HepG2 (cell line): ENCODE data around the gene GADL1. TPM values are rescaled to one million over a fixed set of nuclear protein-coding genes. Genes with fewer than 3 reads are reported as not detected.

ENCODE experiments used
- ATAC-seq: fragments of 200-7000 bp; cut with Tn5 transposase; 3 replicates; pipeline ENCODE4 v1.9.1; 2020; ENCODE audit warnings: mild to moderate bottlenecking, moderate library complexity
- BruUV-seq: library from RNA; stranded (reverse); fragments of 400-500 nt; replicated peaks from 2 replicates; lab custom pipeline; 2021; lab: Mats Ljungman, UMichigan
- CTCF ChIA-PET: fragments of 300-600 bp; formaldehyde crosslinking; extraction: SDS; loops from one replicate; lab custom pipeline; 2021; ENCODE audit warnings: low total read pairs, inconsistent platforms, low intra/inter-chr PET ratio; lab: Yijun Ruan, JAX
- POLR2A ChIA-PET: fragments of 350-600 bp; sonication (Branson Sonifier 250); formaldehyde crosslinking; loops from one replicate; lab custom pipeline; 2020; ENCODE audit warnings: antibody characterized with exemption, inconsistent platforms; lab: Yijun Ruan, JAX
- DNase-seq: peaks from one replicate; pipeline ENCODE4 v3.0.0-alpha.2; 2015; ENCODE audit warnings: low spot score
- FAIRE-seq: peaks from 3 replicates; lab custom pipeline; 2011; peaks lifted over from hg19 to GRCh38; lab: Jason Lieb, UNC
- H2AFZ ChIP-seq: one replicate; pipeline ENCODE4 v1.6.1; 2011; ENCODE audit warnings: low read length, inconsistent platforms
- H3K27ac ChIP-seq: fragments of 300-600 bp; 3 replicates; pipeline ENCODE4 v1.8.0; 2011; ENCODE audit warnings: mixed run types, mild to moderate bottlenecking, mixed read lengths, low read length, inconsistent platforms; ENCODE audit not compliant: insufficient read depth; ENCODE audit errors: extremely low read length
- H3K27me3 ChIP-seq, 2 experiments: fragments of 200-600 bp in 1 of 2; 2 replicates in 1 of 2; 3 replicates in 1 of 2; pipeline versions ENCODE4 v1.6.0 to v1.8.0; 2011; ENCODE audit warnings: low read length in 2 of 2, mild to moderate bottlenecking in 2 of 2, moderate library complexity in 2 of 2, inconsistent platforms in 1 of 2; ENCODE audit not compliant: insufficient read depth in 2 of 2, control insufficient read depth in 1 of 2
- H3K36me3 ChIP-seq, 2 experiments: fragments of 200-600 bp in 1 of 2; replicated peaks in 1 of 2; 2 replicates in 1 of 2; 3 replicates in 1 of 2; pipeline versions ENCODE4 v1.5.1 to v1.8.0; 2011; ENCODE audit warnings: low read length in 2 of 2, inconsistent platforms in 1 of 2; ENCODE audit not compliant: insufficient read depth in 2 of 2, control insufficient read depth in 1 of 2
- H3K4me1 ChIP-seq: 2 replicates; pipeline ENCODE4 v1.5.1; 2012; ENCODE audit warnings: low read length, inconsistent platforms; ENCODE audit not compliant: insufficient read depth
- H3K4me2 ChIP-seq: 2 replicates; pipeline ENCODE4 v1.6.0; 2011; ENCODE audit warnings: low read depth, low read length, inconsistent platforms
- H3K4me3 ChIP-seq, 3 experiments: fragments of 200-600 bp in 1 of 3; sonication (generic), shearing (Covaris generic) in 1 of 3; replicated peaks in 1 of 3; 2 replicates each; pipeline ENCODE4 v1.5.1; 2011 to 2016; ENCODE audit warnings: low read length in 3 of 3, inconsistent platforms in 2 of 3, low read depth in 2 of 3, mild to moderate bottlenecking in 2 of 3, control low read depth in 1 of 3, mixed read lengths in 1 of 3; ENCODE audit not compliant: insufficient read depth in 1 of 3
- H3K79me2 ChIP-seq: one replicate; pipeline ENCODE4 v1.6.1; 2011; ENCODE audit warnings: low read length, inconsistent platforms; ENCODE audit not compliant: insufficient read depth
- H3K9ac ChIP-seq: 2 replicates; pipeline ENCODE4 v1.6.0; 2011; ENCODE audit warnings: mild to moderate bottlenecking, low read depth, low read length, inconsistent platforms; ENCODE audit not compliant: insufficient read depth
- H3K9me3 ChIP-seq: 2 replicates; pipeline ENCODE4 v1.5.1; 2012; ENCODE audit warnings: mild to moderate bottlenecking, low read length
- H4K20me1 ChIP-seq: 2 replicates; pipeline ENCODE4 v1.6.0; 2011; ENCODE audit warnings: inconsistent platforms, mild to moderate bottlenecking, low read length, moderate library complexity; ENCODE audit not compliant: insufficient read depth
- EP300 ChIP-seq, 3 experiments: sonication (generic) in 1 of 3; formaldehyde crosslinking in 1 of 3; IDR thresholded peaks; 2 replicates each; pipeline versions ENCODE4 v1.5.1 to v1.6.1; 2011 to 2020; ENCODE audit warnings: low read depth in 2 of 3, low read length in 2 of 3, borderline replicate concordance in 1 of 3, improper control_type of control experiment in 1 of 3, mild to moderate bottlenecking in 1 of 3, missing genetic modification reagents in 1 of 3, moderate library complexity in 1 of 3
- IRX3 ChIP-seq: sonication (generic); formaldehyde crosslinking; IDR thresholded peaks from 2 replicates; pipeline ENCODE4 v1.8.1; 2023; ENCODE audit warnings: mild to moderate bottlenecking, low read depth, missing genetic modification reagents, borderline replicate concordance
- KDM5B ChIP-seq: sonication (generic); formaldehyde crosslinking; IDR thresholded peaks from 2 replicates; pipeline ENCODE4 v1.4.0; 2020; ENCODE audit warnings: missing genetic modification reagents, mild to moderate bottlenecking, borderline replicate concordance
- SAP130 ChIP-seq: IDR thresholded peaks from 2 replicates; pipeline ENCODE4 v1.6.1; 2016; ENCODE audit warnings: low read depth
- SMC3 ChIP-seq: IDR thresholded peaks from 2 replicates; pipeline ENCODE4 v1.6.1; 2011; ENCODE audit warnings: low read length, improper control_type of control experiment
- STAG1 ChIP-seq: sonication (generic); formaldehyde crosslinking; IDR thresholded peaks from 2 replicates; pipeline ENCODE4 v1.4.0; 2020; ENCODE audit warnings: missing genetic modification reagents
- ZBTB14 ChIP-seq: sonication (generic); formaldehyde crosslinking; IDR thresholded peaks from 2 replicates; pipeline ENCODE4 v1.4.0; 2020; ENCODE audit warnings: missing genetic modification reagents
- ZBTB7B ChIP-seq: sonication (generic); formaldehyde crosslinking; IDR thresholded peaks from 2 replicates; pipeline ENCODE4 v1.4.0; 2020; ENCODE audit warnings: missing genetic modification reagents
- ZKSCAN1 ChIP-seq: fragments of 150-350 bp; IDR thresholded peaks from 2 replicates; pipeline ENCODE4 v1.6.1; 2014; ENCODE audit warnings: low read length
- ZNF83 ChIP-seq: sonication (generic); formaldehyde crosslinking; IDR thresholded peaks from 2 replicates; pipeline ENCODE4 v1.4.0; 2020; ENCODE audit warnings: missing genetic modification reagents, mild to moderate bottlenecking, borderline replicate concordance
- WGBS: methylation state at CpG from one replicate; pipeline ENCODE4 v1.1.6; 2017; ENCODE audit warnings: low lambda C conversion rate; 5-methylcytosine and 5-hydroxymethylcytosine counted together
- in situ Hi-C: cut with HindIII; loops from 2 replicates; pipeline ENCODE4 v1.10.0; 2017; ENCODE audit warnings: low pct_unique_long_range_greater_than_20kb; ENCODE audit not compliant: extremely low pct_ligation_motif_present
- intact Hi-C: fragments of 100-400 bp; cut with micrococcal nuclease; formaldehyde crosslinking; loops from one replicate; pipeline ENCODE4 v1.10.0; 2022; ENCODE audit not compliant: unreplicated experiment
- polyA plus RNA-seq, 8 experiments: library from polyadenylated mRNA; depleted of rRNA in 3 of 8; stranded (reverse) in 7 of 8; unstranded in 1 of 8; fragments of >200 nt; fragmentation: Illumina TruSeq in 4 of 8; extraction: Trizol in 4 of 8; gene quantifications; 2 replicates each; pipeline versions ENCODE4 v1.2.1 to v1.2.3, GENCODE V29; 2011 to 2016; ENCODE audit warnings: low read depth in 4 of 8, missing spikeins in 1 of 8, mixed read lengths in 1 of 8; ENCODE audit not compliant: insufficient read depth in 1 of 8
- total RNA-seq, 5 experiments: library from RNA; depleted of rRNA; stranded (reverse); fragments of >200 nt; fragmentation: Illumina TruSeq; extraction: Trizol; gene quantifications; 2 replicates each; pipeline ENCODE4 v1.2.3, GENCODE V29; 2016; ENCODE audit warnings: low read depth in 1 of 5
- TF ChIP-seq, protein P1 (sequence below): IDR thresholded peaks from 2 replicates; pipeline ENCODE4 v1.6.1; 2016
- TF ChIP-seq, protein P2 (sequence below): sonication (generic); formaldehyde crosslinking; IDR thresholded peaks from 2 replicates; pipeline ENCODE4 v1.5.0; 2020; ENCODE audit warnings: mild to moderate bottlenecking, missing genetic modification reagents, moderate library complexity

Gene GADL1
- total and polyA plus RNA-seq, 2 of the 13 experiments (the other 11 are each of a cell fraction or from before 2014, with no cell fraction given) = not detected

DNA sequence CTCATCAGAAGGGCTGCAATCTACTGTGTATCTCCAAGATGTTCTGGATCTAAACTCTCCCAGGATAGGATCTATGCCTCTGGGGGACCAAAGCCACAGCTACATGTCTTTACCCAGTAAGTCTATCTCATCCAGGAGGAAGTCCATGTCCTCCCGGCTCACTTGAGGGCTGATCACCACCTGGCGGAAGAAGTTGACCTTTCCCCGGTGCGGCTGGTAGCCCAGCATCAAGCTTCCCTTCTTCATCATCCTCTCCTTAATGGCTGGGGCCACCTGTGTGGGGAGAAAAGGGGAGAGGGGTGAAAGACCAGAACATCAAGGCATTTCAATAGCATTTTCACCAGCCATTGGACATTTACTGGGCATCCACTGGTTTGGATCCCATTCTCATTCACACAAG lies 166.3 kb downstream of the GADL1 start:
- intact Hi-C loops (no loop called here), in situ Hi-C loops (no loop called here)
- no peak overlapping the region for H3K9ac ChIP-seq
- no peaks in the 10 kb centered on the region for H3K4me1 ChIP-seq
- WGBS = 100% methylated on average over 1 of the region's 4 CpGs
- no peak for TF ChIP-seq ZBTB7B
- TF ChIP-seq, protein P1, sequence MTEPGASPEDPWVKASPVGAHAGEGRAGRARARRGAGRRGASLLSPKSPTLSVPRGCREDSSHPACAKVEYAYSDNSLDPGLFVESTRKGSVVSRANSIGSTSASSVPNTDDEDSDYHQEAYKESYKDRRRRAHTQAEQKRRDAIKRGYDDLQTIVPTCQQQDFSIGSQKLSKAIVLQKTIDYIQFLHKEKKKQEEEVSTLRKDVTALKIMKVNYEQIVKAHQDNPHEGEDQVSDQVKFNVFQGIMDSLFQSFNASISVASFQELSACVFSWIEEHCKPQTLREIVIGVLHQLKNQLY (CRISPR knock-in tag) = no peak
- TF ChIP-seq IRX3 (CRISPR knock-in tag) = no peak
- TF ChIP-seq ZNF83 (CRISPR knock-in tag) = no peak
- no peak for TF ChIP-seq ZBTB14
- no peak for TF ChIP-seq SAP130 (CRISPR knock-in tag)
- no peak for TF ChIP-seq KDM5B
- TF ChIP-seq EP300 (IDR thresholded peaks at IDR 0.05; ENCODE audit: low read depth in 2 of 2, low read length in 2 of 2) = no peak
- TF ChIP-seq EP300 (CRISPR knock-in tag; IDR thresholded peaks at IDR 0.05; ENCODE audit: borderline replicate concordance) = no peak
- TF ChIP-seq ZKSCAN1 = no peak
- TF ChIP-seq SMC3 = peak; percentile 34; the same call in 1 of the 2 replicates
- TF ChIP-seq, protein P2, sequence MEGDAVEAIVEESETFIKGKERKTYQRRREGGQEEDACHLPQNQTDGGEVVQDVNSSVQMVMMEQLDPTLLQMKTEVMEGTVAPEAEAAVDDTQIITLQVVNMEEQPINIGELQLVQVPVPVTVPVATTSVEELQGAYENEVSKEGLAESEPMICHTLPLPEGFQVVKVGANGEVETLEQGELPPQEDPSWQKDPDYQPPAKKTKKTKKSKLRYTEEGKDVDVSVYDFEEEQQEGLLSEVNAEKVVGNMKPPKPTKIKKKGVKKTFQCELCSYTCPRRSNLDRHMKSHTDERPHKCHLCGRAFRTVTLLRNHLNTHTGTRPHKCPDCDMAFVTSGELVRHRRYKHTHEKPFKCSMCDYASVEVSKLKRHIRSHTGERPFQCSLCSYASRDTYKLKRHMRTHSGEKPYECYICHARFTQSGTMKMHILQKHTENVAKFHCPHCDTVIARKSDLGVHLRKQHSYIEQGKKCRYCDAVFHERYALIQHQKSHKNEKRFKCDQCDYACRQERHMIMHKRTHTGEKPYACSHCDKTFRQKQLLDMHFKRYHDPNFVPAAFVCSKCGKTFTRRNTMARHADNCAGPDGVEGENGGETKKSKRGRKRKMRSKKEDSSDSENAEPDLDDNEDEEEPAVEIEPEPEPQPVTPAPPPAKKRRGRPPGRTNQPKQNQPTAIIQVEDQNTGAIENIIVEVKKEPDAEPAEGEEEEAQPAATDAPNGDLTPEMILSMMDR (CRISPR knock-in tag) = peak; percentile 34
- TF ChIP-seq STAG1 (CRISPR knock-in tag) = peak; percentile 40
- no peaks in the 10 kb centered on the region for H3K79me2 ChIP-seq
- H4K20me1 ChIP-seq = no peaks in the 10 kb centered on the region
- POLR2A ChIA-PET = no interaction called here
- CTCF ChIA-PET = no interaction called here
- peaks cover 0 to 3% of the 10 kb centered on the region in 2 experiments; a peak in 2 of 5 replicates for H3K27me3 ChIP-seq
- no peak for DNase-seq
- H2AFZ ChIP-seq = no peak overlapping the region
- H3K27ac ChIP-seq = no peak overlapping the region
- no peaks in the 10 kb centered on the region for H3K9me3 ChIP-seq
- H3K4me2 ChIP-seq = no peak overlapping the region
- FAIRE-seq = no peak
- no TSS peak for BruUV-seq
- ATAC-seq = no peak
- no peak overlapping the region for H3K4me3 ChIP-seq
- no peaks in the 10 kb centered on the region for H3K36me3 ChIP-seq
